ENCODE results near the gene UBTD1.

UBTD1 gene

GRCh38 chr10:97584798-97585438 is 86.2 kb downstream of the UBTD1 start:
- DNase-seq (ENCODE audit: low spot score) = no peak

GRCh38 chr10:97585439-97585811 is 86.7 kb downstream of the UBTD1 start:
- DNase-seq (ENCODE audit: low spot score) = no peak

DNA sequence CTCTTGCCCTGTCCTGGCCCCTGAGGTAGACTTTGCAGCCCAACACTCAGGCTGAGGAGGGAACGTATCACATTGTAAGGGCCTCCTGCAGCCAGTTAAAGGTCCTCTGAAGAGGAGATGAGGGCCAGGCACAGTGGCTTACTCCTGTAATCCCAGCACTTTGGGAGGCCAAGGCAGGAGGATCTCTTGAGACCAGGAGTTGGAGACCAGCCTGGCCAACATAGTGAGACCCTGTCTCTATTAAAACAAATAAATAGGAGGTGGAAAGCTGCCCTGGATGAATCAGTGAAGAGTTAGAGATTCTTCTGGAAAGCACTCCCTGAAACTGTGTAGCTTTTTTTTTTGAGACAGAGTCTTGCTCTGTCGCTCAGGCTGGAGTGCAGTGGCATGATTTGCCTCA is 88.5 kb downstream of the UBTD1 start:
- no peak for DNase-seq (ENCODE audit: low spot score)

DNA sequence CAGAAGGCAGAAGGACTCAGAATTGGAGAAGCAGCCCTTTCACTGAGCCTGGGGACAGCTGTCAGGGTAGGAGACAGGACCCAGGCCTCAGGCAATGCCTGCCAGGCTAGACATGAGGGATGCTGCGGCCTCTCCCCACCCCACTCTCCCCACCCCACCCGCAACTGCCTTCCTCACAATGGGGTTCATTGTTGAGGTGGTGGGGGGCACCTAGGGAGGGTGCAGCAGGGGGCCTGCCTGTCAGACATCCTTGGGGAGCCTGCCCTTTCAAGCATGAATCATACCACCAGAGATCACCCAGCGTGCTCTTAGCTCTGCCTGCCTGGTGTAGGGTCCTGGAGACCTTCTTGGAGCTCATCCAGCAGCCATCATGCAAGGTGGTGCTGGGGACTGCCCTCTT is 90.8 kb downstream of the UBTD1 start, which contains the start of gene C10orf62:
C10orf62 (plus strand) TSS at position 243 of the 400 bp plus-strand sequence. CDS start 177 bp downstream, outside the sequence.
- no peak for DNase-seq (ENCODE audit: low spot score)

- DNase-seq (ENCODE audit: low spot score) = no peak
These were observed 91.5 kb downstream of the UBTD1 start for GRCh38 chr10:97590082-97590747.

DNA sequence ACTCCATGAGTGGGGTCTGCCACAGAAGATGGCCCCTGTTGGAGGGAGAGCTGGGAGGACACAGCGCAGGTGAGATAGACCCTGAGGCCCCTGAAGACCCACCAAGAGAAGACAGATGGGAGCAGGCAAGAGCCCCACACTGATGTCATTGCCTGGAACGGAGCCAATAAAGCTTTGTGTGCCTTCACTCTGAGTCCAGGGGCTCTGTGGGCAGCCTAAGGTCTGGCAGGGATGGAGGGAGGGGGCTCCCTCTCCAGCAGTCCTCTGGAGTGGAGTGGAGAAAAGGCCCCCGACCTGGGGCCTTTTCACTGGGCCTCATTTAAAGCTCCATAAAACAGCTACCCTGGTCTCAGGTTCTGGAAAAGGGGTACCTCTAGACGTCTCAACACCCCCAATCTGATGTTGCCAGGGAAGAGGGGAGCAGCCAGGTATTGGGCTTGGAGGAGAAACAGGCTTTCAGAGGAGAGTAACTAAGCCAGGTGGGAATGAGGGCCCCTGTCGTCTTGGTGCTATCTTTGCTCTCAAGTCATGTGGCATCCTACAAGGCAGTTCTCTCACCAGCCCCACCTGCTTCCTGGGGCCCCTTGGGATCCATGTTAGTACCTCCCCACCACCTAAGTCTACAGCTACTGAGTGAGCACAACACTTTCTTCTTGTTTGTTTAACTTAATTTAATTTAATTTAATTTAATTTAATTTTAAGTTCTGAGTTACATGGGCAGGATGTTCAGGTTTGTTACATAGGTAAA is 92.2 kb downstream of the UBTD1 start:
- no peak for DNase-seq (ENCODE audit: low spot score)

DNA sequence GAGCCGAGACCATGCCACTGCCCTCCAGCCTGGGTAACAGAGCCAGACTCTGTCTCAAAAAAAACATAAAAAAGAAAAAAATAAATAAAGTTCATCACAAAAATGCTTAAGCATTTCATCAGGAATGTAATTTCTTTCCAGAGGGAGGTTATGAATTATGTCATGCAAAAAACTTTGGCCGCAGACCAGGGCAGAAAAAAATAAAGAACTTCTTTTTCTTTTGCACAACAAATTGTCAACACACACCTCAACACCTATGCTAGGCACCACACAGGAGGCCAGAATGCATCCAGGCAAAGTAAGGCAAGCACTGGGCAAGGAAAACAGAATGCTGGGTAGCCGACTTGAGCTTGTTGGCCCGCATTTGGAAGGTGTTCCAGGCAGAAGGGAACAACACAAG is 94.7 kb downstream of the UBTD1 start:
- DNase-seq (ENCODE audit: low spot score) = no peak

DNA sequence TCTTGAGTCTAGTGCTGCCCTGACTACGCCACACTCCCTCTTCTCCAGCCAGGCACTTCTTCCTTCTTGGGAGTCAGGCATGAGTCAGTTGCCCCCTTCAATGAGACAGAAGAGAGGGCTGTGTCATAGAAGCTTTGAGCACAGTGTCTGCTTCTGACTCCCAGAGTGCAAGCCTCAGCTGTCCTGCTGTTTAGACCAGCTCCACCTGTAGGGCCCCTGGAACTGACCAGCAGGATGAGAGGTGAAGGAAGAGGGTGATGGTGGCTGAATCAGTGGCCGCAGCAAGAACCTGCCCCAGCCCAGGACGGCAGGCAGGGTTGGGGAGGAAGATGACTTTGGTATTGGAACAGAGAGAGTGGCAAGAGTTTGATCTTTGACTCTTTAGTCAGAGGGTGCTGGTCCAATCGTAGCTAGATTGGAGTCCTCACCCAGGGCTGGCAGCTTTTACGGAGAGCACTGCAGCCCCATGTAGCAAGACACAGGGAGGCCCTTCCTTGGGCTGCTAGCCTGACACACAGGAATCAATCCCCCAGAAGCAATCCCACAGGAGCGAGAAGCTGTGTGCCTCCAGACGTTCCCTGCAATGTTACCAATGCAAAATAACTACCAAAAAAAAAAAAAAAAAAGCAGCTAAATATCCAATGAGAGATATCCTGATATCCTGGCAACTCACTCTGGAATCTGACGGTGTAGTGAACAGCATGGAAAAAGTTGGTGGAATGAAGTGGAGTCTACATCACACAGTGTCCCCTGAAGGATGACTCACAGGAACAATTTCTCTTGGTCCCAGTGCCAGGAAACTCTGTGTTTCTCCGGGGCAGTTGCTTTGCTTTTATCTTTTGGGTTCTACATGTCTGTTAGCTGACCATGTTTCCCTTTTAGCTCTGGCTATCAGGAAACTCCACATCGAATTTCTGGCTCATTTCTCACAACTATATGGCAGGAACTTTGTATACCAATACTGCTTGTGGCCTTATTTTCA is 97.7 kb downstream of the UBTD1 start:
- DNase-seq (ENCODE audit: low spot score) = no peak

DNA sequence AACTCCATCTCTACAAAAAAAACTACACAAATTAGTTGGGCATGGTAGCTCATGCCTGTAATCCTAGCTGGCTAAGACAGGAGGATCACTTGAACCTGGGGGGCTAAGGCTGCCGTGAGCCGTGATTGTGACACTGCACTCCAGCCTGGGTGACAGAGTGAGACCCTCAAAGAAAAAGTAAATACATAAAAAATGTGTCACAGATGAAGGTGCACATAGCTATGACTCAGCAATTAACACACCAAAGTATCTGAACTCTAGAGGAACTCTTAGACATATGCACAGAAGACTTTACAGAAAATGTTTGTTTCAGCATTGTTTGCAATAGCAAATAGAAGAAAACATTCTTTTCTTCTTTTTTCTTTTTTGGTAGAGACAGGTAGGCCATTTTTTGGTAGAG is 99.1 kb downstream of the UBTD1 start:
- DNase-seq (ENCODE audit: low spot score) = no peak

DNA sequence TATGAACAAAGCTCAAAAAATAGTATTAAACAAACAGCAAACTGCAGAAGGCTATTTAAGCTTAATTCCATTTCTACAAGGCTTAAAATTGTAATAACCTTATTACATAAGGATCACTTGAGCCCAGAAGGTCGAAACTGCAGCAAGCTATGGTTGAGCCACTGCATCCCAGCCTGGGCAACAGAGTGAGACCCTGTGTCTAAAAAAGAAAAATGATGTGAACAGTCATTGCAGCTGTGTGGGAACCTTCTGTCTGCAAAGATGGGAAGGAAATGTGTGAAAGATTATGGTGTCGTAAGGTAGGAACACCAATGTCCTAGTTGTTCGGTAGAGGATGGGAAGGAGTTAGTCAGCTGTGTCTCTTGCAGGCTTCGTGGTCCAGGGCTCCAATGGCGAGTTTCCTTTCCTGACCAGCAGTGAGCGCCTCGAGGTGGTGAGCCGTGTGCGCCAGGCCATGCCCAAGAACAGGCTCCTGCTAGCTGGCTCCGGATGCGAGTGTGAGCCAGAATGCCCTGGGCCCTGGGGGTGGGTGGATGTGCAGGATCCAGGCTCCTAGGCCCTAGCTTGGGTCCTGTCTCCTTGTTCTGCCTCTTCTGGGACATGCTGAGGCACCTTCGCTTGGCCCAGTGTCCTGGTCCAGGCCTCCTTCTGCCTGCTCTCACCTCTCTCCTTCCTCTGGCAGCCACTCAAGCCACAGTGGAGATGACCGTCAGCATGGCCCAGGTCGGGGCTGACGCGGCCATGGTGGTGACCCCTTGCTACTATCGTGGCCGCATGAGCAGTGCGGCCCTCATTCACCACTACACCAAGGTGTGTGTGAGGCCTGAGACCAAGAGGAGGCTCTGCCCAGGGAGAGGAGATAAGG is 99.9 kb downstream of the UBTD1 start:
- no peak for DNase-seq (ENCODE audit: low spot score)

DNA sequence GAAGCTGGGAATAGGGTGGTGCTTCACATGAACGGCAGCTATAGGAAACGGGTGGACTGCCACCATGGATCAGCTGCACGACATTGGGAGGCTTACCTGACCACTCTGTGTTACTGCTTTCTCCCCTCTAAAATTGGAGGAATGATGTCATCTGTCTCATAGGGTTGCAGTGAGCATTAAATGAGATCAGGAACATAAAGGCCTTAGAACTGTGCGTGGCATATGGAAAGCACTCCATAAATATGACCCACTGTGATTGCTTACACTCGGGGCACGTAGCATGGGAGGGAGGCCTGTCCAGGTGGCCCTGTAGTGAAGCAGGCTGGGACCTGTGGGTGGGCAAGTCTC is 100.5 kb downstream of the UBTD1 start:
- DNase-seq (ENCODE audit: low spot score) = no peak

GRCh38 chr10:97600616-97601015 is 101.9 kb downstream of the UBTD1 start:
- DNase-seq (ENCODE audit: low spot score) = no peak

GRCh38 chr10:97601268-97602215 is 102.8 kb downstream of the UBTD1 start:
- DNase-seq (ENCODE audit: low spot score) = no peak

GRCh38 chr10:97607095-97607636 is 108.4 kb downstream of the UBTD1 start:
- DNase-seq (ENCODE audit: low spot score) = no peak

- no peak for DNase-seq (ENCODE audit: low spot score)
These were observed 110.4 kb downstream of the UBTD1 start for GRCh38 chr10:97608991-97609561.

- DNase-seq (ENCODE audit: low spot score) = no peak
These were observed 112.7 kb downstream of the UBTD1 start for GRCh38 chr10:97611473-97611872.

DNA sequence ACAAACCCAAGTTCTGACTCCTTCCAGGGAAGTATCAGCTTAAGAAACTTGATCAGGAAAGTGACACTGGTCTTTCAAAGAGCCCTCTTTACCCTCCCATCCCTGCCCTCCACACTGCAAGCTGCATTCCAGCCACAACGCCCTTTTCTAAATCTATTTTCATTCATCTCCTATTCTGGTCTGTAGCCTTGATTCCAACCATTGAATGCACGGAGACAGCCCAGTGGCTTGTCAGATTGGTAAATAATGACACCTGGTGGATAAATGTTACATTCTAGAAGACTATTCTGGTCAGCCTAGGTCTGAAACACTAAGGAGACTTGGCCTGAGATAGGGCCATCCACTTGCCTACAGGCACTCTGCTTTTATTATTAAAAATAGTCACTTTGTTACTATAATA is 113.7 kb downstream of the UBTD1 start:
- peak; percentile 46 for DNase-seq (ENCODE audit: low spot score)

GRCh38 chr10:97618285-97618684 is 119.6 kb downstream of the UBTD1 start:
- DNase-seq (ENCODE audit: low spot score) = no peak

- no peak for DNase-seq (ENCODE audit: low spot score)
These were observed 120.0 kb downstream of the UBTD1 start for GRCh38 chr10:97618733-97619132.

All from HuH-7.5 (cell line).